Gastrocnemius medialis (tissue), 4 donors: ENCODE results near the gene RRP12.

ENCODE experiments used
- POLR2A ChIP-seq, 2 donors: fragments of 450-650 bp; IDR thresholded peaks; one replicate each; pipeline ENCODE4 v1.6.1; 2017; ENCODE audit warnings: antibody characterized with exemption in 2 of 2, mild to moderate bottlenecking in 2 of 2, moderate library complexity in 2 of 2
- TF ChIP-seq, protein P1 (sequence below), 5 experiments: fragments of 450-650 bp in 3 of 5; fragments of 200-600 bp in 2 of 5; sonication (generic) in 2 of 5; IDR thresholded peaks in 4 of 5; conservative IDR thresholded peaks in 1 of 5; 1 replicate in 4 of 5; 2 replicates in 1 of 5; pipeline ENCODE4 v1.5.1; 2016 to 2019; ENCODE audit warnings: antibody characterized with exemption in 5 of 5, mild to moderate bottlenecking in 3 of 5, moderate library complexity in 3 of 5

DNA sequence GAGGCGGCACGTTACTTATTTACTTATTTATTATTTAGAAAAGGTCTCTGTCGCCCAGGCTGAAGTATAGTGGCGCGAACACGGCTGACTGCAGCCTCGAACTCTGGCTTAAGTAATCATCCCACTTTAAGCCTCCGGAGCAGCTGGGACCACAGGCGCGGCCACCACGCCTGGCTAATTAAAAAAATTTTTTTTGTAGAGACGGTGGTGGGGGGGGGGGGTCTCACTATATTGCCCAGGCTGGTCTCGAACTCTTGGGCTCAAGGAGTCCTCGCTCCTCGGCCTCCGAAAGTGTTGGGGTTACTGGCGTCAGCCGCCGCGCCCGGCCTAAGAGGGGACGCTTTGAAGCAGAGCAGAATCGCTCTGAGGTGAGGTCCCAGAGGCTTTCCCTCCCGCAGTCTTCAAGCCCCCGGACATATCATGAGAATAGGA, 65.9 kb downstream of the RRP12 start:
- TF ChIP-seq, protein P1, sequence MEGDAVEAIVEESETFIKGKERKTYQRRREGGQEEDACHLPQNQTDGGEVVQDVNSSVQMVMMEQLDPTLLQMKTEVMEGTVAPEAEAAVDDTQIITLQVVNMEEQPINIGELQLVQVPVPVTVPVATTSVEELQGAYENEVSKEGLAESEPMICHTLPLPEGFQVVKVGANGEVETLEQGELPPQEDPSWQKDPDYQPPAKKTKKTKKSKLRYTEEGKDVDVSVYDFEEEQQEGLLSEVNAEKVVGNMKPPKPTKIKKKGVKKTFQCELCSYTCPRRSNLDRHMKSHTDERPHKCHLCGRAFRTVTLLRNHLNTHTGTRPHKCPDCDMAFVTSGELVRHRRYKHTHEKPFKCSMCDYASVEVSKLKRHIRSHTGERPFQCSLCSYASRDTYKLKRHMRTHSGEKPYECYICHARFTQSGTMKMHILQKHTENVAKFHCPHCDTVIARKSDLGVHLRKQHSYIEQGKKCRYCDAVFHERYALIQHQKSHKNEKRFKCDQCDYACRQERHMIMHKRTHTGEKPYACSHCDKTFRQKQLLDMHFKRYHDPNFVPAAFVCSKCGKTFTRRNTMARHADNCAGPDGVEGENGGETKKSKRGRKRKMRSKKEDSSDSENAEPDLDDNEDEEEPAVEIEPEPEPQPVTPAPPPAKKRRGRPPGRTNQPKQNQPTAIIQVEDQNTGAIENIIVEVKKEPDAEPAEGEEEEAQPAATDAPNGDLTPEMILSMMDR (IDR thresholded peaks at IDR 0.05 in 4 of 5, conservative IDR thresholded peaks at IDR 0.05 in 1 of 5) = no peak
- TF ChIP-seq POLR2A (IDR thresholded peaks at IDR 0.05) = no peak
